ENCODE results near the gene CDS2.

GRCh38 chr20:5220321-5221060 is 93.7 kb downstream of the CDS2 start:
- TF ChIP-seq CTCF (IDR thresholded peaks at IDR 0.05; ENCODE audit: low read depth, low read length), result no peak
- TF ChIP-seq POLR2A (IDR thresholded peaks at IDR 0.05; ENCODE audit: extremely low read depth, insufficient read length), result no peak
- TF ChIP-seq MAX (IDR thresholded peaks at IDR 0.05; ENCODE audit: low read depth, low read length), result no peak

All from NB4 (cell line).